LNCAP (cell line): Measurements from ENCODE around the gene MAPK13.

Experiments
- TF ChIP-seq, protein P1 (sequence below): fragments of 450-650 bp; IDR thresholded peaks from 2 replicates; pipeline ENCODE4 v1.5.1; 2017; ENCODE audit warnings: mild to moderate bottlenecking

MAPK13 gene

DNA sequence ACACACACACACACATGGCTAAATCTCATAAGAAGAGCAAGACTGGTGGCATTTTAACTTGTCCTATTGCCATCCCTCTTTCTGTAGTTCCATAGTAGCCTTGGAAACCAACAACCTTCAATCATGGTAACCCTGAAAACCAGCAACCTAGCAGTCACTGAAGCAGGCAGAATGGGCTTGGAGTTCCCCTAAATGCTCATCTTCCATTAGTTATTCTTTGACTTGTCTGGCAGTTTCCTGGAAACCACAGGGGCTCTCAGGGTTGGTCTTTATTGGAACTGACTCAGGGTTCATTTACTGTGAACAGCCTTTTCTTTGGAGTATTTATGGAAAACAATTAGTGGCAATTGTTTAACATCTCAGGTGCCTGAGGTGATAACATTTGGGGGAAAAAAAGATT is 46.9 kb downstream of the MAPK13 start:
- TF ChIP-seq, protein P1, sequence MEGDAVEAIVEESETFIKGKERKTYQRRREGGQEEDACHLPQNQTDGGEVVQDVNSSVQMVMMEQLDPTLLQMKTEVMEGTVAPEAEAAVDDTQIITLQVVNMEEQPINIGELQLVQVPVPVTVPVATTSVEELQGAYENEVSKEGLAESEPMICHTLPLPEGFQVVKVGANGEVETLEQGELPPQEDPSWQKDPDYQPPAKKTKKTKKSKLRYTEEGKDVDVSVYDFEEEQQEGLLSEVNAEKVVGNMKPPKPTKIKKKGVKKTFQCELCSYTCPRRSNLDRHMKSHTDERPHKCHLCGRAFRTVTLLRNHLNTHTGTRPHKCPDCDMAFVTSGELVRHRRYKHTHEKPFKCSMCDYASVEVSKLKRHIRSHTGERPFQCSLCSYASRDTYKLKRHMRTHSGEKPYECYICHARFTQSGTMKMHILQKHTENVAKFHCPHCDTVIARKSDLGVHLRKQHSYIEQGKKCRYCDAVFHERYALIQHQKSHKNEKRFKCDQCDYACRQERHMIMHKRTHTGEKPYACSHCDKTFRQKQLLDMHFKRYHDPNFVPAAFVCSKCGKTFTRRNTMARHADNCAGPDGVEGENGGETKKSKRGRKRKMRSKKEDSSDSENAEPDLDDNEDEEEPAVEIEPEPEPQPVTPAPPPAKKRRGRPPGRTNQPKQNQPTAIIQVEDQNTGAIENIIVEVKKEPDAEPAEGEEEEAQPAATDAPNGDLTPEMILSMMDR = no peak

DNA sequence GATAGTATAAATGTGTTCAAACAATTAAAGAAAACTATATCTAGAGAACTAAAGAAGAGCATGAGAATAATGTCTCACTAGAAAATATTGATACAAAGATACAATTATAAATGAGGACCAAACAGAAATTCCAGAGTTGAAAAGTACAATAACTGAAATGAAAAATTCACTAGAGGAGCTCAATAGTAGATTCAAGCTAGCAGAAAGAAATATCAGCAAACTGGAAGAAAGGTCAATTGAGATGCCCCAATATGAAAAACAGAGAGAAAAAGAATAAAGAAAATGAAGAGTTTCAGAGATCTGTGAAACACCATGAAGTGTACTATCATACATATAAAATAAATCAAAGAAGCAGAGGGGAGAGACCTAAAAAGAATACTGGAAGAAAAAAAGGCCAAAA is 48.2 kb downstream of the MAPK13 start:
- TF ChIP-seq, protein P1 = no peak

DNA sequence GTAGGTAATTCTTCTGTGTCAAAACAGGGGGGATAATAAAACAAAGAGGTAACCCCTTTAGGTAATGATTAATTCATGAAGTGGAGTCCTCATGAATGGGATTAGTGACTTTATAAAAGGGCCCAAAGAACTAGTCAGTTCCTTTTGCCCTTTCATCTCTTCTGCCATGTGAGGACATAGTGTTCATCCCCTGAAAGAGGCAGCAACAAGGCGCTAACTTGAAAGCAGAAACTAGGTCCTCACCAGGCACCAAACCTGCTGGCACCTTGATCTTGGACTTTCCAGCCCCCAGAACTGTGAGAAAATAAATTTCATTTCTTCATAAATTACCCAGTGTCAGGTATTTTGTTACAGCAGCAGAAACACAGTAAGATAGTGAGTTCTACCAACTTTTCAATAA is 49.8 kb downstream of the MAPK13 start:
- TF ChIP-seq, protein P1 = no peak

DNA sequence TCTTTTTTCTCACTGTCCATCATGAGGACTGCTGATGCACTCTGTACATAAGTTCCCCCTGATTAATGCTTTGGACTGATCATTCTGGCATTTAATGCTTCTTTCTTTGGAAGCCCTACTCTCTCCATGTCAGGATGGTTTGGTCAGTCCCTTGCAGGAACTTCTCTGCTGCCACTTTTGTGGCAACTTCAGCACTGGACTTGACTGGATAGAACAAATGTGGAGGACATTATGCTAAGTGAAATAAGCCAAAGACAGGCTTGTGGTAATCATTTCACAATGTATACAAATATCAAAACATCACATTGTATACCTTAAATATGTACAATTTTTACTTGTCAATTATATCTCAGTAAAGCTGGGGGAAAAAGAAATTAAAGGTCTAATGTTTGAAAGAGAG is 54.0 kb downstream of the MAPK13 start:
- TF ChIP-seq, protein P1 = no peak

DNA sequence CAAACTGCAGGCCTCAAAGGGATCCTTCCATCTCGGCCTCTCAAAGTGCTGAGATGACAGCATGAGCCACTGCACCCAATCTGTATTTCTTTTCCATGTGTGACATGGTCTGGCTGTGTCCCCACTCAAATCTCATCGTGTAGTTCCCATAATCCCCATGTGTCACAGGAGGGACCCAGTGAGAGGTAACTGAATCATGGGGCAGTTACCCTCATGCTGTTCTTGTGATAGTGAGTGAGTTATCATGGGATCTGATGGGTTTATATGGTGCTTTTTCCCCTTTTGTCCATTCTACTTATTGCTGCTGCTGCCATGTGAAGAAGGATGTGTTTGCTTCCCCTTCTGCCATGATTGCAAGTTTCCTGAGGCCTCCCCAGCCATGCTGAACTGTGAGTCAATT is 55.9 kb downstream of the MAPK13 start:
- TF ChIP-seq, protein P1 = no peak

DNA sequence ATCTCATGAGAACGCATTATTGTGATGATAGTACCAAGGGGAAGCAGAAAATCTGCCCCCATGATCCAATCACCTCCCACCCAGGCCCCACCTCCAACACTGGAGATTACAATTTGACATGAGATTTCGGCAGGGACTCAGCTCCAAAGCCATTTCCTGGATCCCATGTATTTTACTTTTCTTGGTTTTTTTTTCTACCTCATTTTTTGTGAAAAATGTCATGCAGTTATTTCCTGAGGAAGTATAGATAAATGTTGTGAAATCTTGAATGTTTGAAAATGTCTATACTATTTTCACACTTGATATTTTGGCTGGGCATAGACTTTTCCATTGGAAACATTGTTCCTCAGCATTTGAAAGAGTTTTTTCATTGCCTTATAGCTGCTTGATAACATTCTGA is 57.1 kb downstream of the MAPK13 start:
- TF ChIP-seq, protein P1 = no peak
